H1 (cell line): ENCODE measurements around the gene SKA1. TPM values are rescaled to one million over a fixed set of nuclear protein-coding genes. Genes with fewer than 3 reads are reported as not detected.

Source experiments
- CHD7 ChIP-seq: fragments of 300-600 bp; sonication (generic); IDR thresholded peaks from 2 replicates; pipeline ENCODE4 v1.7.1; 2012; ENCODE audit warnings: low read length, moderate library complexity, mild to moderate bottlenecking, inconsistent platforms; ENCODE audit not compliant: insufficient replicate concordance
- polyA plus RNA-seq, 7 experiments: library from polyadenylated mRNA; depleted of rRNA in 3 of 7; stranded (reverse) in 5 of 7; unstranded in 2 of 7; fragments of >200 nt in 5 of 7; fragments of 200-250 nt in 2 of 7; gene quantifications; 1 replicate in 5 of 7; 2 replicates in 1 of 7; 4 replicates in 1 of 7; pipeline versions ENCODE4 v1.2.1 to v1.2.3, GENCODE V29; 2011 to 2013; ENCODE audit warnings: missing spikeins in 2 of 7, mixed read lengths in 2 of 7
- total RNA-seq: library from RNA; stranded (reverse); fragmentation: NEBNext Ultra II Directional; extraction: Animal tissue kit (Norgen Biotek cat#: 25700); gene quantifications from 2 replicates; pipeline ENCODE4 v1.2.1, GENCODE V29; 2021

SKA1 gene
- total and polyA plus RNA-seq, 2 of the 8 experiments (the other 6 are each of a cell fraction or from before 2014, with no cell fraction given) = 8.6 to 22.9 TPM

GRCh38 chr18:50393802-50394201 is 19.0 kb downstream of the SKA1 start (continued):
- TF ChIP-seq CHD7 = no peak
